M059J (cell line): ENCODE results near the gene HDAC4. TPM values are rescaled to one million over a fixed set of nuclear protein-coding genes. Genes with fewer than 3 reads are reported as not detected.

ENCODE experiments used
- DNase-seq: peaks from one replicate; pipeline ENCODE4 v3.0.0-alpha.2; 2012; ENCODE audit warnings: low read depth
- total RNA-seq: library from RNA; depleted of rRNA; stranded (reverse); fragments of >200 nt; shearing (Covaris generic); gene quantifications from 2 replicates; pipeline ENCODE4 v1.2.3, GENCODE V29; 2014

The HDAC4 gene
- total RNA-seq, 1 experiment from 2014 or later = 3.9 TPM

DNA sequence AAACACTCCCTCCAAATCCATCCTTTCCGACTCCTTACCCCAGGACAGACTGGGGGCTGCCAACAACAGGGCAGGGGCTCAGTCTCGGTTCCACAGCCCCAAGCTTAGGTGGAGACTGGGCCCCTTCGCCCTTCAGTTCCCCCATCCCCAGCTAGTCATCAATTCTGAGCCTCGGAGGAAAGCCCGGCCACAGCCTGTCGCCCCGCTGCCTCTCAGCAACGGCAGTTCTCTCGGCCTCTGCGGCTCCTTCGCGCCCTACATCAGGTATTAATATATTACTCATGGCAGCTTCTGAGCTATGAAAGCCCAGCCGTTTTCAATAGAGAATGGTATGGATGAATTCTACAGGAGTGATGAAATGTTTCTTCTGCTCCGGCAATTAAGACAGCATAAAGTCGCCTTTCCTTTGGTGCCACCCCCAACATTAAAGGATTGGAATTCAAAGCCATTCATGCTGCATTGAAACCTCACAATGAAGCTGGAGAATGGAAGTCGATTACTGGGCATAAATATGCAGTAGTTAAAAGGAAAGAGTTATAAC, 2.8 kb downstream of the HDAC4 start:
- DNase-seq = no peak

DNA sequence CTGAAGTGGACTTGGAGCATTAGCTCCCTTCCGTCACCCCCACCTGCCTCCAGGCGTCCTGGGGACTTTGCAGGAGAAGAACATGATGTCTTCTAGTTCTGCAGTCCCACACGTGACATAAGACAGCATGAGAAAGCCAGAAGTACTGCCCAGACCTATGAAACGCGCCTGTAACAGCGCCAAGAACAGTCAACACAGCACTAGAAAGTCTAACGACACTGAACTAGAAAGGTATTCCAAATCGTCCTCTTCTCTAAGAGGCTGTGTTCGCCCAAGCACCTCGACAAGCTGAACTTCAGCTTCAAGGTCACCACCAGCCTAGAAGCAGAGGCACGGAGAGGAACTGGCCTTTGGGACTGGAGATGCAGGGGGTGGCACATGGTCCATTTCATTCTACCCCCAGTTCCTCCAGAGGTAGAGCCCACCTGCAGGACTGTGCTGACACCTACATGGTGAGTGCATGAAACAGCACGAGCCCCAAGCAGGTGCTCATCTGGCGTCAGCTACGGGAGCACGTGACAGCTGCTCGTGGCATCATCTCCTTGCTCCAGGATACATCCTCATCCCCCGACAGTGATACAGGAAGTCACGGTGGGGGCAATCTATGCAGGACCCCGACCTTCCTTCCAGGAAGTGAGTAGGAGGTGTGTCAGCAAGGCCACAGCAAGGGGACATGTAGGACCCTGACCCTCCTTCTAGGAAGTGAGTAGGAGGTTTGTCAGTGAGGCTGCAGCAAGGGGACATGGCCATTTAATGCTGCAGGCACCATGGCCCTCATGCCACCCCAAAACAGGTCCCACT, 3.7 kb downstream of the HDAC4 start:
- no peak for DNase-seq

DNA sequence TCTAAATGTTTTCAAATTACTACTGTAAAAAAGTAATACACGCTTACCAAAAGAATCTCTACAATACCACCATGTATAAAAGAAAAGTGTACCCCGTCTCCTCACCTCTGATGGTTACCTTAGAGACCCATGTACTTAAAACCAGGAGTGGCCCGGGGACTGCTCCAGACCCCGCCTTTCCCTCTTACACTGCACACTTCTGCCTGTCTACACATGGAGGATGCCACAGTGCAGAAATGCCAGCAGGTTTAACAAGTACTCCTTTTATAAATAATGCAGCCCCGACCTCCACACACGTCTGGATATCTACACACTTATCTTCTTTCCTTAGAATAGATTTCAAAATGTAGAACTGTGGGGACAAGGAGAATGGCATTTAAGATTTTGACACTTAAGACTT, 5.3 kb downstream of the HDAC4 start:
- DNase-seq = no peak

DNA sequence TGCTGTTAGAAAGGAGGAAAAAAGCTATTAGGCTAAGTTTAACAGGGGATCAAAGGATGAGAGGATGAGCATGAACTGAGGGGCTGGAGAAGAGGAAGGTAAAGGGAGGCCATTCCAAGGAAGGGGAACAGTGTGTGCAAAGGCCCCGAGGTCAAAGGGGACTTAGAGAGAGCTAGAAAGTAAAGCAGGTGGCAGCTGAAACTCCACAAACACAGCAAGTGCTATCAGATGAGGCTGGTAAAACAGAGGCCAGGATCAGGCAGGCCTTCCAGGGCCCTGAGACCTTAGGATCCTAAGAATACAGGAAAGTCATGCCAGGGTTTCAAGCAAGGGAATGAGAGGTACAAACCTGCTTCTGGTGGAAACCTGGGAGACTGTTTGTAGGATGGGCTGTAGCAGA, 5.8 kb downstream of the HDAC4 start:
- no peak for DNase-seq

DNA sequence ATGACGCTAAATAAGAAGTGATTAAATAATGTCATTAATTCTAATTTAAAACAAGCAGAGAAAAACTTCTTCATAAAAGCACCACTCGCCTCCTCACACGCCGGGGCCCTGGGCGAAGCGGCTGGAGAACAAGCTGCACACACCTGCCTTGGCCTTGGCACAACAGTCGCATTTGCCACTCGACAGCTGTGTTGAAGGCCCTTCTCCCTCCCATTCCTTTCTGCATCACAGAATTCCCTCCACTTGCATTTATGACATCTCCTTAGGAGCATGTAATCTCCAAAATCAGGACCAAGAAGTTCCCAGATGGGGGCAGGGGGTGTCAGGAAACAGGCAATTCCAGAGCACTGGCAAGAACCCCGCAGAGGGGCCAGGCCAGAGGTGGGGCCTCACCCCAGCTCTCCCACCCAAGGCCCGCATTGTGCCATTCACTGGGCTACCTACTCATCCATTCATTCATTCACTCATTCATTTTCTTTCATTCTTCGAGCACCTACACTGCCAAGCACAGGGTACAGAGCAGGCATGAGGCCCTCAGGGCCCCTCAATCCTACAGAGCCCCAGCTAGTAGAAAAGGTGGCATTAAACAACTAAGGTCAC, 6.4 kb downstream of the HDAC4 start:
- no peak for DNase-seq

DNA sequence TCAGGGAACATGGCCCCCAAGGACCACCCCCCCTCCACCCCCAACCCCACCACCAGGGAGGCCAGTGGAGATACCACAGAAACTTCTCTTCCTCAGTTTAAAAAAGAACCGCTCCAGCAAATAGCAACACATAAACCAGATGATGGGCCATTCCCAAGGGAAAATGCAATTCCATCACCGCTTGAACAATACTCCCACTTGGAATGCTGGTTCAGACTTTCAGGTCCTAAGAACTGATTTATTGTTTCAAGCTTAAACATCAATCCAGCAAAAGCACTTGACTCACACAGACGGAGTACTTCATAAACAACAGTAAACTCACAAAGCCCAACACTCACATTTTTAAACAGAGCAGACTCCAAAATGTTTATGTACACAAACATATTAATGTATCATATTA, 6.9 kb downstream of the HDAC4 start:
- no peak for DNase-seq

DNA sequence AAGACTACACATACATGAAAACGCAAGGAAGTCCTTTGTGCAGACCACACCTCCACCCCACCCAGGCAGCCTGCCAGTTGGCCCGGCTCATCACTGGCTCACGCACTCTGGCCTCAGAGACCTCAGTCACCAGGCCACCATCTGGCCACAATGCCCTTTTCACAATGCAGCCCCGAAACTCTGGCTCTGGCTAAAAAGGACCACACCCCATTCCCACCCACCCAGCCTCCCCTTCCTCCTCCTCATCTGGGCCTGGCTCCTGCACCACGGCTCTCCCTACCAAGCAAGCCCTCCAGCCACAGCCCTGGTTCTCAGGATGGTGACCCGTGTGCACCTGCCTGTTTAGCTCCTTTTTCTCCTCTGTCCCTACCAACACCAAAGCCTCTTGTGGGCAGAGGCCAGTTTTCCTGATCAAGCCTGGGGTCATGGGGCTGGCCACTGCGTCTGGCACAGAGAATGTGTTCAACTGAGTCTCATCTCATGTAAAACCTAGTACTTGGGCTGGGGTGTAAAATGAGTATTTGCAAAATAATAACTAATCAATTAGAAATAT, 7.4 kb downstream of the HDAC4 start:
- DNase-seq = no peak

DNA sequence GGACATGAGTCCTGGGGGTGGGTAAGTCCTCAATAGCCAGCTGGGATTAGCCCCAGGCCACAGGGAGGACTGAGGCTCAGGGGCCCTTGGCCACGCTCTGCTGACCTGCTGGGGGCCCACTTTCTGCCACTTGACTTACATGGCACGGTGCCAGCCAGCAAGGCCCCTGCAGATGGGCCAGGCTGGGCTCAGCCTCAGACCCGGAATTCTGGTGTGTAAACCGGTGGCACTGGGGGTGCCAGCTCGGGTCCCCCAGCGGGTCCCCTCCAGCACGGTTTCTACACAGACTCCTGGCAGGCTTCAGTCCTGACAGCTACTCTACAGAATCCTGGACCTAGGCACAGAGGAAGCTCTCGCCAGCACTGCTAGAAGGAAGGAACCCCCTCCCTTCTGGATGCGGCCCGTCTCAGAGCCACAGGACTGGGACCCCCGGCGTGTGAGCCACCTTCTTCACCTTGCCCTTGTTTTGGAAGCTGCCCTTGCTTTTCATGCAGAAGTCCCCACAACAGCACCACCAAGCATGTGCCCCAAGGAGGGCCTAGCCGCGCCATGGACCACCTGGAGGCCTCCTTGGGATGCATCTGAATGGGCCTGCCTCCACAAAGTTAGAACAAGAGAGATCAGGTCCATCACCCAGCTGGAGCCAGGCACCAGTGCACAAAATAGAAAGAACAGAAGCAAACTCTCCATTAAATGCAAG, 8.0 kb downstream of the HDAC4 start:
- no peak for DNase-seq

DNA sequence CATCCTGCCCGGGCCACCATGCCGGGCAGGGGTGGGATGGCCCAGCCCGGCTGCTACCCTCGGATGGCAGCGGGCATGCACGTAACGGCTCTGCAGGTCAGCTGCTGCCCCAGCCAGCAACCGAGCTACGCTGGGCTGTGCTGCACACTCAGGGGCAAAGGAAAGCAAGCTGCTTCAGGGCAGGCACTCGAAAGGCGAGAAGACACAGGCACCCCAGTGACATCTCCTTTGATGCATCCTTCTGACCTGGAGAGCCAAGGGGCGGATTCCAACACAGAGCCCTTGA, 8.8 kb downstream of the HDAC4 start:
- no peak for DNase-seq

DNA sequence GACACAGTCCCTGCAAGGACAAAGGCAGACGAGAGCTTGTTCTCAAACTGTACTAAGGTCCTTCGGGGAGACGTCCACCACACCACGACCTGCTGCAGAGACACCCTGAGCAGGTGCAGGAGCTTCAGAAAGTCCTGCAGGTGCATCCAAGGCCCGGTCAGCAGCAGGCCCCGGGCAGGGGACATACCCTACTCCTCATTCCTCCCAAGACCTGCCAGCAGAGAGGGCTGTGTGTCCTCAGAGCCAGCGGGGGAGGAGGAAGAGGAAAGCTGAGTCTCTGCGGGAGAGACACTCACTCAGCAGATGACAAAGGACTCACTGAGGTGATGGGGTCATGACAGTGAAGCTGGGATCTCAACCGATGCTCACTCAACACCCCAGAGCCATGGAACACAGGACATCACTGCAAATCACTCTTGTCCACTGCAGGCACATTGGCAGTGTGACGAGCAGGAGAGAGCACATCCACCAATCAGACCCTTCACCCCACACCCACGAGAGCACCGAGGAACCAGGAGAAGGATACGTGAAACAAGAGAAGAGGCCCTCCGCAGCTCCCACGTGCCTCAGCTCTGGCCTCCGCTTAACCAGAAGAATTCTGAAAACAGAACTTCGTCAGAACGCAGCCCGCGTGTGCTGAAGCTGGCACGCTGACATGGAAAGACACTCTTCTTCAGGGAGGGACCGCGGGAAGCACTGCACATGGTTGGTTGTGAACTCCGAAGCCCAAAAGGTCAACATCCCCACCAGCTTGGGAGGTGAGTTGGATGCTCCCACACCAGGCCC, 9.3 kb downstream of the HDAC4 start:
- no peak for DNase-seq

DNA sequence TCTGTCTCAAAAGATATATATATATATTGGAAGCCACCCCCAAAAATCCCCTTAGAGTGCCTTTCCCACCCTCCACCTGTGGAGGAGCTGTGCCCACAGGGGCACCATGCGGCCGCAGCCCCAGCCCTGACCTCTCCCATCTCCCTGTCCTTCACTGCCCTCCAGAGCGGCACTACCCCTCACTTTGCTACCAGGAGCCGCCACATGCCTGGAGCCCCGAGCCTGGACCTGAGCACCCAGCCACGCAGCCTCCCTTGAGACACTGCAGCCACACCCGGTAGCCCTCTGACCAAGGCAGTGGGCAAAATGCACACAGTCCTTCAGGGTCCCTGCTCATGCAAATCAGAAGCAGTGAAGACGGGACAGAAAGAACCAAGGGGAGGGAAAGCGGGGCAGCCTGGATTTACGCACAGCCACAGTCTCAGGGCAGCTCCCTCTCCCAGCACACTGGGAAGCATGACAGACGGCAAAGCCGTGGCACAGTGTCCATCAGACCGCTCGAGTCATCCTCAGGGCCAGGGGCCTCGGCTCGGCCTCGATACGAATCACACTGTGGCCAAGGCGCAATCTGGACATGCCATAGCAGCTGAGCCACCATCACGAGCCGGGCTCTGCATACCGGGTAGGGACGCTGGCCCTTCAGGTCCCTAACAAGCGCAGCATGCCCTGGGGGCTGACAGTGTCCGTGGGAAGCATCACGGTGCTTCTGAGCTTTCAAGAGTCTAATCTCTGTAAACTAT, 10.1 kb downstream of the HDAC4 start:
- no peak for DNase-seq

DNA sequence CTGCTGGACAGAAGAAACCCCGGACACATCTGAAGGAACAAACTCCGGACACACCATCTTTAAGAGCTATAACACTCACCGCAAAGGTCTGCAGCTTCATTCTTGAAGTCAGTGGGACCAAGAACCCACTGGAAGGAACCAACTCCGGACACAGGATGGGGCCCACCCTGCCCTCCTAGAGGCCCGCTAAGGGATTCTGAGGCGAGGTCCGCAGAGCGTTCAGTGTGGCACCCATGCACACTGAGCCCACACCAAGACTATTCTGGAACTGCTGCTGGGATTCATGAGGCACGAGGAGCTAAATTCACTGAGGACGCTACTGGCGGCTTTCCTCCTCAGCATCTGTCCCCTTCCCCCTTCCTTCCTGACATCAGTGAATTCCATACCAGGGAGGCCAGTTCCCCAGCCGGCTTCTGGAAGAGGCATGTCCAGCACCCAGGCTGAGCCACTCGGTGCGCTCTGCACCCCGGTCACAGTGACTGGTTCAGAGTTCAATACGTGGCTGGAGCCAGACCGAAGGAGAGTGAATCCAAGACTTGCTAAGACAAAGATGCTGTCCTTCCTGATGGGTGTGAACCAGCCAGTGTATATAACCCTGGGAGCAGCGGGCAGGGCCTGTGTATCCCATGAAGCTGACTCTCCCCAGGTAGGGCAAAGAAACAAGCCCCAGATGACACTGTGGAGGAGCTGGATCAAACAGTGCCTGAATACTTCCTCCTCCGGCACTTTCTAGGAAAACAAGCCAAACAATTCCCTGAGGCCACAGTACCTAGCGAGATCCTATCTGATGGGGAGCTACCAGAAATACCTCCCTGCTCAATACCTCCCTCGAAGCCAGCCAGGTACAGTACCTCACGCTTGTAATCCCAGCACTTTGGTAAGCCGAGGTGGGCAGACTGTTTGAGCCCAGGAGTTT, 11.1 kb downstream of the HDAC4 start:
- DNase-seq = no peak

DNA sequence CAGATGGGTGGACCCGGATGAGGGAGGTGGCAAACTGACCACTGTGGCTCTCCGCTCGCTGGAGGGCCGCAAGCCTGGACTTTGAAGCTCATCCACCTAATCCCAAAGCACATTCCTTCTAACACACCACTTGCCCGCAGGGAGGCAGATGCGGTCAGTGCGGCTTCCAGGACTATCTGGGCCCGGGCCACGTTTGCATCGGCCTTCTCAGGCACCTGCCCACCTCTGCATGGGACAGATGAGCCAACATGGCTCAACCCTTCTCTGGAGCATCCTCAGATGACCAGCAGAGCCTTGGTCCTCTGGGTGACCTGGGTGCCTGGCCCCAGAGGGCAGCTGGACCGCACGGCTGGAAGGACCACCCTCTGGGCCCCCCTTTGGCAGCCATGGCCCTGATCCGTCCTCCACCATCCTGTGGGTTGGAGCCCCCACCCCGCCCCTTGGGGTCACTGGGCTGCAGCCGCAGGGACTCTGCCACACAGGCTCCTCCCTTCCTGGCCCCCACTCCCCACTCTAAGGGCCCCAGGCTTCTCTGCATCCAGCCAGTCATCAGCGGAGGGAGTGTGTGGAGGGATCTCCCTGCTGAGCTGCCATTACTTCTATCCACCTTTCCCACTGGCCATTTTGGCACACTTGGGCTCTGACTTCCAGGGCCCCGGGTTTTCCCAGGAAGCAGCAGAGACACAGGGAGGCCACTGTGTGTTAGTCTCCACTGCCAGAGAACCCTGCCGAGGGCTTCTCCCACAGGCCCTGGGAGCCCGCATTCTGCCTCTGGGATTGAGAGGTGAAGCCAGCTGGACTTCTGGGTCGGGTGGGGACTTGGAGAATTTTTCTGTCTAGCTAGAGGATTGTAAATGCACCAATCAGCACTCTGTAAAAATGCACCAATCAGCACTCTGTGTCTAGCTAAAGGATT, 12.3 kb downstream of the HDAC4 start:
- no peak for DNase-seq

DNA sequence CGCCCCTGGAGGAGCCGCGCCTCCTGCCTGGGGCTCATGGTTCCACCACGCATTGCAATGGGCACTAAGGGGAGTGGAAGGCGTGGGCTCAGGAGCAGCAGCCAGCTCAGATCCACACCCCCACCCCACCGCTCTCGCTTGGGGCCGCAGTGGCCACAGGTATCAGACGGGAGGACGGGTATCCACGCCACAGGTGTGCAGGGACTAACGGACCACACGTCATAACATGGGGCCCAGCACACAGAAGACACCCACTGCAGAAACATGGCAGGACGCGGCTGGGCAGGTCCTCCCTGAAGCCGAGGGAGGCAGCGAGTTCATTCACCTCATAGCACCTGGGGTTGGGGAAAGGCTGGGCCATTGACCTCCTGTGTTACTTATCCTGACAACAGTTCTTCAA, 13.0 kb downstream of the HDAC4 start:
- DNase-seq = no peak

DNA sequence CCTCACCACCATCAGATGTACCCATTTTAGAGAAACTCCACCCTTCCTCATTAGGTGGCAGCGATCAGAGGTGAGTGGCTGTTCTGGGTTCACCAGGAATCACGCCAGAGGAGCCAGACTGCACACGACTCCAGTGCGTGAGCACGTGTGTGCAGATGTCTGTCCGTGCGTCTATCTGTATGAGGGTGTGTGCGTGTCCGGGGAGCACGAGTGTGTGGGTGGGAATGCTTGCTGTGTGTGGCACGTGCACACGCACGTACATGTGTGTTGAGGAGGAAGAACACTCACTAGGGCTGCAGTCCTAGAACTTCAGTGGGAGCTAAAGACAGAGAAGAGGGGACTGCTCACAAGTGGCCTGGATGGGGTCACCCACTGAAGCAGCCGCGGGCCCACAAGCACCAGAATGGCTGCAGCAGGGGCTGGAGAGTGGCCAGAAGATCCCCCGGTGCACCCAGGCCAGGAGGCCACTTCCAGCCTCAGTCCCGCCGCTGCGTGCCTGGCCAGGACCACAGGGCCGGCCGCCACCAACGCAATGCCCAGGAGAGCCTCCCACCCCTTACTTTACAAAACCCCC, 13.9 kb downstream of the HDAC4 start:
- no peak for DNase-seq

DNA sequence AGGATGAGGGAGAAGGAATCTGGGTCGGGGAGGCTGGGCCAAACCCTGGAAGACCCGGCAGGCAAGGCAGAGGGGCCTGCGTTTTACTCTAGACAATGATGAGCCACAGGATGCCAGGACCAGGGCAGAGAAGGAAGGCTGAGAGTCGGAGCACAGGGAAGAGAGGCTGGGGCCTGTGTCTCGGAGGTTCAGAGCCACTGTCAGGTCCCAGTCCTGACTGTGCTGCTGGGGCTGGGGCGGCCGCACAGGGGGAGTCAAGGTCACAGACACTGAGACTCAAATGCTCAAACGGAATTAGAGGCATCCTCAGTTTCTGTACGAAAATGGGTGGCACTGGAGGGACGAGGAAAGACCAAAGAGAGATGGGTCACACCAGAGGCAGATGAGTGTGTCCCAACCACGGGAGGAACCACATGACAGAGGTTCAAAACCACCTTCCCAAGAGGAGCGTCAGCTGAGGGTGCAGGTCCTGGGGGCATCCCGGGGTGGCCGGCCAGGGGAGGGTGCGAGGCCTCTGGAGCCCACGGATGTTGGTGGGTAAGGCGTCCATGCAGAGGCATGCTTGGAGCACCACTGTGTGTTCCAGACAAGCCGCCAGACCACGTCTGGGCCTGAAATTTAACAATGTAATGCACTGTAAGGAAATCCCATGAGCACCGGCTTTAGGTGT, 14.7 kb downstream of the HDAC4 start:
- no peak for DNase-seq

DNA sequence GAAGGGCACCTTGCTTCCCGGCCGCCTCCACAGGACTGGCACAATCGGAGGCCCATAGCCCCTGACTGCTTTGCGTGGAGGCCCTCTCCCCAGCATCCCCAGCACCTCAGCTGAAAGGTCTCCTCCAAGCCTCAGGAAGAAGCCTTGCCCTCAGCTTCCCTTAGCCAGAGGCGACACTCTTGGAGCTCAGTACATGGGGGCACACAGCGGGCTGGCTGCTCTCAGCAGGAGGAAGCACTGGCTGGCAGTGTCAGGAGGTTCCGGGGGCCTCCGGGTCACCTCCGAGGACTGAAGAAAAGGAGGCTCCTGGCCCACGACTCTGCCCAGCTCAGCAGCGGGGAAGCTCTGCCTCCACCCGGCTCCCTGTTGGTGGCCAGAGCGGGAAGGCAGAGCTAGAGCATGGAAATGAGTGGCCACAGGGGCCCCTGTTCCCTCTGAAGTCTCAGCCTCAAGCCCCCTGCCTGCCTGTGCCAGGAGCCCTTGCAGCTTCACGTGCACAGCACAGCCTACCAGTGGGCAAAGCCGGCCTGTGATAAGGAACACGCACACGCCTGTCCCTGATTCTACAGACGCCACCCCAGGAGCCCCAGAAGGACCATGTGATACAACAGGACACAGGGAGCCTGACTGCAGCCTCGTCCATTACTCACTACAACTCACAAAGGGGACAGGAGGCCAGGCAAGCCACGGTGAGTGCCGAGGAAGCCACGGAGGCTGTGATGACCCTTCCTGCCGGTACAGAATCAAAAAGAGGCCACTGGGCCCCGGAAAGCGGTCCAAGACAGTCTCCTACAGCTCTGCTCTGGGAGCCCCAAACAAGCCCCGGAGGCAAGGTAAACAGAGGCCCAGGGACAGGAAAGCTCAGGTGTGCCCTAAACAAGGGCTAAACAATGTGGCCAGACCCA, 15.5 kb downstream of the HDAC4 start:
- DNase-seq = no peak
